H1 (cell line): Measurements from ENCODE around the gene SH3BP5. TPM values are rescaled to one million over a fixed set of nuclear protein-coding genes. Genes with fewer than 3 reads are reported as not detected.
A peak's percentile ranks its signal among the peaks of the same experiment; 100 is the strongest.

Source experiments
- CTCF ChIA-PET: fragments of 300-600 bp; sonication (Branson Sonifier 250); formaldehyde crosslinking; loops from one replicate; lab custom pipeline; 2021; ENCODE audit not compliant: partially characterized antibody; lab: Charles Lee
- POLR2A ChIA-PET: fragments of 300-600 bp; sonication (Branson Sonifier 250); formaldehyde crosslinking; loops from one replicate; lab custom pipeline; 2021; ENCODE audit warnings: inconsistent platforms; ENCODE audit not compliant: partially characterized antibody; lab: Charles Lee
- DNase-seq, 2 experiments: peaks; one replicate each; pipeline versions ENCODE4 v3.0.0 to v3.0.0-alpha.2; 2010 to 2022; ENCODE audit warnings: low spot score in 2 of 2, low read depth in 1 of 2, mixed read lengths in 1 of 2
- FAIRE-seq: peaks from 2 replicates; lab custom pipeline; 2011; peaks lifted over from hg19 to GRCh38; lab: Jason Lieb, UNC
- H2AFZ ChIP-seq: 2 replicates; pipeline ENCODE4 v1.8.1; 2012; ENCODE audit warnings: low read length, inconsistent platforms
- H2AK5ac ChIP-seq: 2 replicates; pipeline ENCODE4 v1.6.1; 2013; ENCODE audit warnings: low read depth, low read length
- H2BK120ac ChIP-seq: replicated peaks from 2 replicates; pipeline ENCODE3; 2013; ENCODE audit warnings: low read depth, low read length, inconsistent platforms
- H2BK12ac ChIP-seq: 2 replicates; pipeline ENCODE4 v1.6.1; 2013; ENCODE audit warnings: low read depth, low read length
- H2BK15ac ChIP-seq: 2 replicates; pipeline ENCODE4 v1.6.1; 2013; ENCODE audit warnings: low read length
- H2BK20ac ChIP-seq: 2 replicates; pipeline ENCODE4 v1.6.1; 2013; ENCODE audit warnings: low read length
- H2BK5ac ChIP-seq: 2 replicates; pipeline ENCODE4 v1.6.1; 2013; ENCODE audit warnings: low read depth, low read length
- H3K14ac ChIP-seq: 2 replicates; pipeline ENCODE4 v1.6.1; 2013; ENCODE audit warnings: inconsistent platforms; ENCODE audit not compliant: insufficient read length
- H3K18ac ChIP-seq: 2 replicates; pipeline ENCODE4 v1.6.1; 2013; ENCODE audit warnings: low read length; ENCODE audit errors: extremely low read depth
- H3K23ac ChIP-seq: 2 replicates; pipeline ENCODE4 v1.6.1; 2013; ENCODE audit warnings: inconsistent platforms; ENCODE audit not compliant: insufficient read length
- H3K23me2 ChIP-seq: 2 replicates; pipeline ENCODE4 v1.6.1; 2013; ENCODE audit warnings: low read depth, low read length
- H3K27ac ChIP-seq: 2 replicates; pipeline ENCODE4 v1.6.1; 2011; ENCODE audit warnings: low read depth, low read length, inconsistent platforms
- H3K27me3 ChIP-seq, 4 experiments: replicated peaks in 1 of 4; 1 replicate in 1 of 4; 2 replicates in 3 of 4; pipeline versions ENCODE4 v1.6.1 to v1.8.1; 2011 to 2013; ENCODE audit warnings: low read length in 3 of 4, mild to moderate bottlenecking in 3 of 4, inconsistent platforms in 2 of 4, mixed read lengths in 2 of 4, moderate library complexity in 1 of 4; ENCODE audit not compliant: control insufficient read depth in 3 of 4, insufficient read depth in 3 of 4; ENCODE audit errors: extremely low read depth in 1 of 4
- H3K36me3 ChIP-seq, 4 experiments: 2 replicates each; pipeline versions ENCODE4 v1.6.1 to v1.8.1; 2011 to 2013; ENCODE audit warnings: mild to moderate bottlenecking in 4 of 4, low read length in 3 of 4, moderate library complexity in 2 of 4, control low read depth in 1 of 4, inconsistent platforms in 1 of 4; ENCODE audit not compliant: insufficient read depth in 4 of 4, control insufficient read depth in 2 of 4
- H3K4ac ChIP-seq: replicated peaks from 2 replicates; pipeline ENCODE3; 2013; ENCODE audit warnings: low read length, low read depth, mixed read lengths, inconsistent platforms; ENCODE audit not compliant: insufficient read length
- H3K4me1 ChIP-seq, 4 experiments: replicated peaks in 1 of 4; 1 replicate in 1 of 4; 2 replicates in 3 of 4; pipeline versions ENCODE4 v1.6.1 to v1.8.1; 2011 to 2013; ENCODE audit warnings: low read length in 3 of 4, inconsistent platforms in 2 of 4, mixed read lengths in 1 of 4; ENCODE audit not compliant: insufficient read depth in 4 of 4, control insufficient read depth in 3 of 4
- H3K4me2 ChIP-seq, 2 experiments: 2 replicates each; pipeline versions ENCODE4 v1.6.1 to v1.8.1; 2011 to 2013; ENCODE audit warnings: low read depth in 2 of 2, low read length in 2 of 2, control low read depth in 1 of 2, inconsistent platforms in 1 of 2, mild to moderate bottlenecking in 1 of 2; ENCODE audit not compliant: insufficient read depth in 1 of 2
- H3K4me3 ChIP-seq, 4 experiments: fragments of 200-600, 300-600 bp in 1 of 4; sonication (generic), shearing (Covaris generic), sonication (Bioruptor Twin) in 1 of 4; 2 replicates each; pipeline versions ENCODE4 v1.5.1 to v1.8.1; 2011 to 2016; ENCODE audit warnings: low read length in 4 of 4, low read depth in 3 of 4, control low read depth in 2 of 4, inconsistent platforms in 2 of 4, mild to moderate bottlenecking in 2 of 4, mixed read lengths in 1 of 4, moderate library complexity in 1 of 4; ENCODE audit not compliant: insufficient read depth in 2 of 4; ENCODE audit errors: extremely low read depth in 1 of 4
- H3K56ac ChIP-seq: replicated peaks from 2 replicates; pipeline ENCODE3; 2013; ENCODE audit warnings: low read depth, mild to moderate bottlenecking, mixed read lengths, low read length, inconsistent platforms; ENCODE audit not compliant: insufficient read length
- H3K79me1 ChIP-seq: 2 replicates; pipeline ENCODE4 v1.6.1; 2013; ENCODE audit warnings: low read depth, low read length, control low read depth
- H3K79me2 ChIP-seq, 2 experiments: 2 replicates each; pipeline versions ENCODE4 v1.6.1 to v1.8.1; 2012 to 2013; ENCODE audit warnings: low read length in 2 of 2, mild to moderate bottlenecking in 2 of 2, inconsistent platforms in 1 of 2; ENCODE audit not compliant: insufficient read depth in 2 of 2, control insufficient read depth in 1 of 2
- H3K9ac ChIP-seq, 4 experiments: replicated peaks in 1 of 4; 1 replicate in 1 of 4; 2 replicates in 3 of 4; pipeline versions ENCODE4 v1.6.1 to v1.8.1; 2011 to 2013; ENCODE audit warnings: low read depth in 3 of 4, low read length in 3 of 4, control low read depth in 2 of 4, mild to moderate bottlenecking in 2 of 4, moderate library complexity in 2 of 4, inconsistent platforms in 1 of 4; ENCODE audit errors: extremely low read depth in 1 of 4
- H3K9me3 ChIP-seq, 2 experiments: 2 replicates each; pipeline versions ENCODE4 v1.6.1 to v1.8.1; 2012 to 2013; ENCODE audit warnings: mild to moderate bottlenecking in 2 of 2, moderate library complexity in 2 of 2, control low read depth in 1 of 2, inconsistent platforms in 1 of 2, low read depth in 1 of 2, low read length in 1 of 2, mixed read lengths in 1 of 2; ENCODE audit not compliant: insufficient read depth in 2 of 2
- H4K20me1 ChIP-seq, 2 experiments: replicated peaks in 1 of 2; 2 replicates each; pipeline versions ENCODE3 to v1.8.1; 2011 to 2013; ENCODE audit warnings: inconsistent platforms in 2 of 2, low read length in 2 of 2, mild to moderate bottlenecking in 1 of 2; ENCODE audit not compliant: insufficient read depth in 2 of 2, control insufficient read depth in 1 of 2
- H4K5ac ChIP-seq: 2 replicates; pipeline ENCODE4 v1.6.1; 2013; ENCODE audit warnings: low read length, low read depth, mixed read lengths, inconsistent platforms; ENCODE audit not compliant: insufficient read length
- H4K8ac ChIP-seq: 2 replicates; pipeline ENCODE4 v1.8.0; 2013; ENCODE audit warnings: mild to moderate bottlenecking, moderate library complexity, low read length, inconsistent platforms; ENCODE audit not compliant: insufficient read depth; ENCODE audit errors: extremely low read depth
- H4K91ac ChIP-seq: replicated peaks from 2 replicates; pipeline ENCODE3; 2013; ENCODE audit warnings: low read length, mixed read lengths, inconsistent platforms; ENCODE audit not compliant: insufficient read length
- CTCF ChIP-seq, 3 experiments: IDR thresholded peaks; 1 replicate in 2 of 3; 2 replicates in 1 of 3; pipeline versions ENCODE4 v1.5.1 to v1.6.1; 2011; ENCODE audit warnings: low read length in 3 of 3, mild to moderate bottlenecking in 3 of 3, inconsistent platforms in 2 of 3, low read depth in 1 of 3, moderate library complexity in 1 of 3; ENCODE audit not compliant: insufficient read depth in 1 of 3; ENCODE audit errors: control extremely low read depth in 1 of 3
- EGR1 ChIP-seq: IDR thresholded peaks from 2 replicates; pipeline ENCODE4 v1.6.1; 2011; ENCODE audit warnings: low read depth, low read length, borderline replicate concordance
- EZH2 ChIP-seq: fragments of 200-600 bp; sonication (generic); IDR thresholded peaks from 2 replicates; pipeline ENCODE4 v1.7.1; 2012; ENCODE audit warnings: low read depth, mild to moderate bottlenecking, moderate library complexity, low read length, inconsistent platforms; ENCODE audit not compliant: severe bottlenecking
- GTF2F1 ChIP-seq: IDR thresholded peaks from 2 replicates; pipeline ENCODE4 v1.6.1; 2012; ENCODE audit warnings: low read depth, low read length, improper control_type of control experiment, borderline replicate concordance
- MAFK ChIP-seq: IDR thresholded peaks from 2 replicates; pipeline ENCODE4 v1.6.1; 2012; ENCODE audit warnings: low read depth, mild to moderate bottlenecking, improper control_type of control experiment, low read length
- POLR2A ChIP-seq, 2 experiments: IDR thresholded peaks; 1 replicate in 1 of 2; 2 replicates in 1 of 2; pipeline ENCODE4 v1.6.1; 2011; ENCODE audit warnings: low read depth in 2 of 2, low read length in 2 of 2, mild to moderate bottlenecking in 2 of 2; ENCODE audit errors: control extremely low read depth in 1 of 2
- POU5F1 ChIP-seq: IDR thresholded peaks from 2 replicates; pipeline ENCODE4 v1.6.1; 2011; ENCODE audit warnings: low read depth, mild to moderate bottlenecking, low read length, moderate library complexity
- RNF2 ChIP-seq: fragments of 200-900, 300-1000 bp; sonication (generic); IDR thresholded peaks from 2 replicates; pipeline ENCODE4 v1.7.1; 2016; ENCODE audit warnings: borderline replicate concordance, low read depth, mild to moderate bottlenecking, antibody characterized with exemption, low read length; ENCODE audit not compliant: poor library complexity, severe bottlenecking; ENCODE audit errors: missing control alignments
- SP1 ChIP-seq: IDR thresholded peaks from 2 replicates; pipeline ENCODE4 v1.6.1; 2011; ENCODE audit warnings: low read depth, low read length
- ZNF274 ChIP-seq: IDR thresholded peaks from 2 replicates; pipeline ENCODE4 v1.7.0; 2012; ENCODE audit warnings: low read length, borderline replicate concordance; ENCODE audit errors: extremely low read depth
- WGBS, 2 experiments: shearing (Covaris generic) in 1 of 2; methylation state at CpG; one replicate each; pipeline versions ENCODE4 v1.1.6 to v1.1.7; 2013 to 2015; ENCODE audit warnings: low lambda C conversion rate in 2 of 2, mixed read lengths in 2 of 2, inconsistent platforms in 1 of 2, low coverage in 1 of 2, missing lambda C conversion rate in 1 of 2; ENCODE audit not compliant: insufficient replicate concordance in 2 of 2, insufficient coverage in 1 of 2, insufficient read length in 1 of 2; ENCODE audit errors: extremely low coverage in 1 of 2, missing lambda C conversion rate in 1 of 2; 5-methylcytosine and 5-hydroxymethylcytosine counted together
- polyA plus RNA-seq, 7 experiments: library from polyadenylated mRNA; depleted of rRNA in 3 of 7; stranded (reverse) in 5 of 7; unstranded in 2 of 7; fragments of >200 nt in 5 of 7; fragments of 200-250 nt in 2 of 7; gene quantifications; 1 replicate in 5 of 7; 2 replicates in 1 of 7; 4 replicates in 1 of 7; pipeline versions ENCODE4 v1.2.1 to v1.2.3, GENCODE V29; 2011 to 2013; ENCODE audit warnings: missing spikeins in 2 of 7, mixed read lengths in 2 of 7
- total RNA-seq: library from RNA; stranded (reverse); fragmentation: NEBNext Ultra II Directional; extraction: Animal tissue kit (Norgen Biotek cat#: 25700); gene quantifications from 2 replicates; pipeline ENCODE4 v1.2.1, GENCODE V29; 2021

The SH3BP5 gene
- total and polyA plus RNA-seq, 2 of the 8 experiments (the other 6 are each of a cell fraction or from before 2014, with no cell fraction given), result 7.1 to 9.7 TPM

DNA sequence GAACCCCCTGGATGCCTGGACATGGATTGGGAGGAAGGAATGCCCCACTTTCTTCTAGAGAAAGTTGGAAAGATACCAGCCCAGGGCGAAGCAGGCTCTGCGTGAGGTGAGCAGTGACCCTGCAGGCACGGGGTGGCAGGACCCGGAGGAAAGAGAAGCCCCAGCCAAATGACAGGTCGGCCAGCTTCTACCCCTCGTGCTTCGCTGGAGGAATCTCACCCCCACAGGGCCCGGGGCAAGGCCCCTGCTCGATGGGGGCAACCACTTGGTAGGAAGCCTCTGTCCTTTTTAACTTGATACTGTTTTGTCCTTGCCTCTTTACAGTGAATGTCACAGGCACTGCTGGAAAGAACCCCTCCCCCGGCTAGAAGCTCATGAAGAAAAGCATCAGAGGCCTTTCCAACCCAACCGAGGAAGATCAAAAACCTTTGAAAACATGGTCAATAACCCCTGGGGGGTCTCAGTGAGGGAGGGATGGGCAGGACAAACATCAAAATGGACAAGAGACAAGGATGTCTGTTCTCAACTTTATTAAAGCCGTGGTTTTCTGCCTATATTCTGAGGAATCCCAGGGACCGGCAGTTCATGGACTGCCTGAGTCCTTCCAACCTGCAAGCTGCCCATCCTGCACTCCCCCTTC, 54.4 kb downstream of the SH3BP5 start:
- WGBS, 2 experiments, result 92% methylated on average over 12 of the region's 13 CpGs; no CpG with 5 or more reads in 1 of the 2 experiments
- H3K79me1 ChIP-seq, result peaks cover 3% of the 10 kb centered on the region
- peaks cover 0 to 12% (median 4%) of the 10 kb centered on the region in 4 experiments; a peak in 4 of 7 replicates for H3K4me1 ChIP-seq
- no peak overlapping the region for H2BK20ac ChIP-seq
- no peak overlapping the region for H4K91ac ChIP-seq
- H4K5ac ChIP-seq, result no peak overlapping the region
- CTCF ChIA-PET, result interaction anchor here (0.9 to 13.8 kb wide), 12 partner anchors 8 to 127 kb away, joined by 3 to 180 read pairs (median 8); no protein-coding TSS in a partner anchor
- H2BK5ac ChIP-seq, result no peak overlapping the region
- H3K4me2 ChIP-seq, result peak overlapping the region in 1 of 2 experiments; percentile 8; a peak in 1 of 4 replicates
- no peak overlapping the region for H2BK15ac ChIP-seq
- H3K14ac ChIP-seq, result no peak overlapping the region
- no peak overlapping the region for H3K4me3 ChIP-seq
- H3K27me3 ChIP-seq, result no peaks in the 10 kb centered on the region
- H3K56ac ChIP-seq, result no peak overlapping the region
- no peaks in the 10 kb centered on the region for H3K79me2 ChIP-seq
- no peak for FAIRE-seq
- no peak overlapping the region for H3K27ac ChIP-seq
- H4K20me1 ChIP-seq, result peaks cover 2 to 8% of the 10 kb centered on the region in 2 experiments
- H3K36me3 ChIP-seq, result no peaks in the 10 kb centered on the region
- H2BK120ac ChIP-seq, result no peak overlapping the region
- DNase-seq, result no peak
- H3K23me2 ChIP-seq, result no peaks in the 10 kb centered on the region
- POLR2A ChIA-PET, result no interaction called here
- H3K18ac ChIP-seq, result no peak overlapping the region; the same call in 1 of the 2 replicates
- peak overlapping the region; percentile 20; the same call in 1 of the 2 replicates for H4K8ac ChIP-seq
- H2AK5ac ChIP-seq, result no peak overlapping the region
- no peak overlapping the region for H3K9ac ChIP-seq
- H3K4ac ChIP-seq, result no peak overlapping the region
- no peak overlapping the region for H3K23ac ChIP-seq
- no peak overlapping the region for H2AFZ ChIP-seq
- H3K9me3 ChIP-seq, result no peaks in the 10 kb centered on the region
- H2BK12ac ChIP-seq, result no peak overlapping the region
- TF ChIP-seq EZH2 (no peak), POLR2A (IDR thresholded peaks at IDR 0.05; ENCODE audit: control extremely low read depth in 1 of 2, low read depth in 2 of 2, low read length in 2 of 2) (no peak), POU5F1 (no peak), CTCF (IDR thresholded peaks at IDR 0.05; ENCODE audit: control extremely low read depth in 1 of 3, insufficient read depth in 1 of 3, low read depth in 1 of 3, low read length in 3 of 3) (no peak), MAFK (no peak), RNF2 (no peak), SP1 (no peak), ZNF274 (no peak), EGR1 (no peak), GTF2F1 (no peak)
